H7 (cell line): ENCODE results near the gene FOXRED1. TPM values are rescaled to one million over a fixed set of nuclear protein-coding genes. Genes with fewer than 3 reads are reported as not detected.
A peak's percentile ranks its signal among the peaks of the same experiment; 100 is the strongest.
"Not testable (repeated sequence)": the region's sequence is repeated elsewhere in the genome, so short reads cannot be mapped to it uniquely, and the experiment has no call there.

ENCODE experiments used
- DNase-seq: peaks from one replicate; pipeline ENCODE4 v3.0.0; 2012
- H3K27me3 ChIP-seq: 2 replicates; pipeline ENCODE4 v1.6.0; 2011; ENCODE audit warnings: mild to moderate bottlenecking, low read length; ENCODE audit not compliant: control insufficient read depth, insufficient read depth
- H3K36me3 ChIP-seq: replicated peaks from 2 replicates; pipeline ENCODE4 v1.5.1; 2011; ENCODE audit warnings: low read length; ENCODE audit not compliant: control insufficient read depth, insufficient read depth
- H3K4me3 ChIP-seq: 2 replicates; pipeline ENCODE4 v1.5.1; 2011; ENCODE audit warnings: low read depth, mild to moderate bottlenecking, control low read depth, low read length, moderate library complexity; ENCODE audit not compliant: insufficient read depth
- total RNA-seq: library from RNA; depleted of rRNA; stranded (reverse); fragments of >200 nt; shearing (Covaris generic); gene quantifications from 2 replicates; pipeline ENCODE4 v1.2.3, GENCODE V29; 2014

FOXRED1 gene
- total RNA-seq, 1 experiment from 2014 or later = 68.7 TPM

DNA sequence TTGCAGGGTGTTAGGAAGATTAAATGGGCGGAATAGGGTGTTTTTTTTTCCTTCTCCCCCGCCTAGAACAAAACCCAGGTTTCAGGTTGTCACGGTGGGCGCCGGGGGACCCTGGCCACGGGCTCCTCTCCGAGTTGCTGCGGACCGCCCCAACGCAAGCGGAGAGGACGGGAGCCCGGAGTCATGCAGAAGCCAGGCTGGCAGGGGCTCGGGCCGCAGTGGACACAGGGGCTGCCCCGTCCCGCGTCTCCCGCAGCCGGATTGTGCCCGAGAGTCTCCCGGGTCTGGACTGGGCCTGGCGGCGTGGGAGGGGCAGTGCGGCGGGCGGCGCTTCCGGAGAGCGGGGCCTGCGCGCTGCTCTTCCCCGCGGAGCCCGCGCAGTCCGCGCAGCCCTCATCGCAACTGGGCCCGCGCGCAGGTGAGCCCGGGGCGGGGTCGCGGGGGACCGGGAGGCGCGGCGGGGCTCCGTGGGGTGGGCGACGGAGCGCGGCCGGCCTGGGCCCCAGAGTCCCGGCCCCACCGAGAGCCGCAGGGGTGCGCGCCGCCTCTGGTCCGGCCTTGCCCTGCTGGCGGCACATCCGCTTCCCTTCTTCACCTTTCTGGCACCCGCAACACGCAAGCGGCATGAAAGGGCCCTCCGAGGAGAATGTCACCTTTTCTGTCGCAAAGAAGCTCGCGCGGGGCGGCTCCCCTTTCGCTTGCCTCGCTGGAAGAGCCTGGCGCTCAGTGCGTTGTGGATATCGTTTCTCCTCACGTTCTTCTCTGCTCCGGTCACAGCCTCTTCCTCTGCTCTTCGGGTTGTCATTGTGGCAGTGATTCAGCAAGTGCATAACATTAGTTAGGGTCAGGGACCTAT lies 14.0 kb downstream of the FOXRED1 start, which contains the start of gene TIRAP:
TSS of gene TIRAP (plus strand) at position 358 of the 856 bp plus-strand sequence. CDS start 7,802 bp downstream, outside the sequence.
- peak; percentile 85 for DNase-seq
- peak within 1 kb of the TSS; percentile 72 for H3K4me3 ChIP-seq

DNA sequence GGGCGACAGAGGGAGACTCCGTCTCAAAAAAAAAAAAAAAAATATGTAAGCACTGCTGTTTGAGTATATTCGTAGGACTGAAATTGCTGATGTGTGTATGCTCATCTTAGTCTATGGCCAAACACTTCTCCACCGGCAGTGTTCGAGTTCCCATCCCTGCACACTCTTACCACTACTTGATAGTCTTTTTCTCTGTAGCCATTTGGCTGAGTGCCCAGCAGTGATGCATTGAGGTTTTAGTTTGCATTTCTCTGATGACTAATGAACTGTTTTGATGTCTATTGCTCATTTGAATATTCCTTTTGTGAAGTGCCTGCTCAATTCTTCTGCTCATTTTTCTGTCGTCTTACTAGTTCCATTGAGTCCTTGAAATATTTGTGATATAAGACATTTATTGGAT lies 15.9 kb downstream of the FOXRED1 start:
- H3K4me3 ChIP-seq = no peak overlapping the region
- DNase-seq = no peak
- no peaks in the 10 kb centered on the region for H3K36me3 ChIP-seq
- peaks cover 9% of the 10 kb centered on the region for H3K27me3 ChIP-seq

More for the DNA sequence above, 14.0 kb downstream of the FOXRED1 start, which contains the start of gene TIRAP:
- H3K36me3 ChIP-seq = no peaks in the 10 kb centered on the region
- H3K27me3 ChIP-seq = peaks cover 9% of the 10 kb centered on the region

GRCh38 chr11:126288237-126288636 lies 19.3 kb downstream of the FOXRED1 start:
- Histone ChIP-seq H3K4me3 (no peak overlapping the region), H3K27me3 (peaks cover 2% of the 10 kb centered on the region; the same call in 1 of the 2 replicates), H3K36me3 (peaks cover 1% of the 10 kb centered on the region; the same call in 1 of the 2 replicates)
- no peak for DNase-seq

- no peaks in the 10 kb centered on the region for H3K27me3 ChIP-seq
- no peak overlapping the region for H3K4me3 ChIP-seq
- DNase-seq = no peak
These were observed 21.9 kb downstream of the FOXRED1 start for GRCh38 chr11:126290887-126291286.

GRCh38 chr11:126293726-126294125 lies 24.8 kb downstream of the FOXRED1 start:
- peaks cover 6% of the 10 kb centered on the region for H3K36me3 ChIP-seq
- DNase-seq = no peak

More at GRCh38 chr11:126290887-126291286, 21.9 kb downstream of the FOXRED1 start:
- H3K36me3 ChIP-seq = peaks cover 6% of the 10 kb centered on the region

DNA sequence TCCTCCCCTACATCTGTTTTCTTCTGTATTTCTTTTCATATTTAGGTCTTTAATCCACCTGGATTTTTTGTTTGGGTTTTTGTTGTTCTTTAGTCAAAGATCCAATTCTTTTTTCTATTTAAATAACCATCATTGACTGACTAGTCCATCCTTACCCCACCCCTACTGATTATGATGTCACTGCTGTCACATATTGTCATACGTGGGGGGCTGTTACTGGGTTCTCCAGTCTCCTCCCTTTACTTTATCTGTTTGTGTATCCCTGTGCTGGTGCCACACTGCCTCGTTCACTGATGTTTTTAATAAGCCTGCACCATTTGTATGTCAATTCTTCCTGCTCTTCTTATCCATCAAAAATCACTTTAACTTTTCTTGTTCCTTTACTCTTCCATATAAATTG lies 28.1 kb downstream of the FOXRED1 start:
- Histone ChIP-seq H3K4me3 (no peak overlapping the region), H3K27me3 (no peaks in the 10 kb centered on the region), H3K36me3 (peaks cover 6% of the 10 kb centered on the region)
- no peak for DNase-seq

More at GRCh38 chr11:126293726-126294125, 24.8 kb downstream of the FOXRED1 start:
- Histone ChIP-seq H3K27me3 (no peaks in the 10 kb centered on the region), H3K4me3 (no peak overlapping the region)

DNA sequence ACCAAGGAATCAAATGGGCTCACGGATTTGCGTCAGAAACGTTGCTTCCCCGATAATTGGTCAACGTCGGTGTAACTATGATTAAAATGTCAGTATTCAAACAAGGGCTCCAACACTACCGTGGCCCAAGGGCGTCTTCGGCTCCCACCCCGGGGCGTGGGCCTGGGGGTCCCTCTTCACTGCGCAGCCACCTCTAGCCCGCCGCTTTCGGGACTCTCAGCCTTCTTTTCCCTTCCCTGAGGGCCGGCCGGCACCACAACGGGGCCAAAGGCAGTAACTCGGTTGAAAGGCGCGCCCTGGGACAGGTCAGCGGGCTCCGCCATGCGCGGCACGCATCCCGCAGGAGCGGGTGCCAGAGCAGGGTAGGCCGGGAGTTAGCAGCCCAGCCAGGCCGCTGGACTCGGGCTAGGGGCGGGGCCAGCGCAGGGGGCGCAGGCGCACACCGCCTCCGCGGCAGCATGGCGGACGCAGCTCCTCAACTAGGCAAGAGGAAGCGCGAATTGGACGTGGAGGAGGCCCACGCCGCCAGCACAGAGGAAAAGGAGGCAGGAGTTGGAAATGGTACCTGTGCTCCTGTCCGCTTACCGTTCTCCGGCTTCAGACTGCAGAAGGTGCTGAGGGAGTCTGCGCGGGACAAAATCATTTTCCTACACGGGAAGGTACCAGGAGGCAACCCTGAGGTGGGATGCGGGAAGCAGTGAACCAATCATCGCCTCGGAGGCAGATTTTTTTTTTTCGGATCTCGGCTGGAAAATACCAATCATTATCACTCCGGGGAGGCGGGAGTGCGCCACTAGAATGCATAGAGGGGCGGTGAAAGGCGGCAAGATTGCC lies 34.9 kb downstream of the FOXRED1 start, which contains the start of gene DCPS:
TSS of gene DCPS (plus strand) at position 438 of the 834 bp plus-strand sequence. CDS start at position 459, 21 bp downstream.
- no peaks in the 10 kb centered on the region for H3K27me3 ChIP-seq
- no peaks in the 10 kb centered on the region; the same call in 1 of the 2 replicates for H3K36me3 ChIP-seq
- H3K4me3 ChIP-seq = peak within 1 kb of the TSS; percentile 65
- DNase-seq = peak; percentile 99

GRCh38 chr11:126304457-126305075 lies 35.6 kb downstream of the FOXRED1 start:
- no peaks in the 10 kb centered on the region for H3K27me3 ChIP-seq
- peak overlapping the region; percentile 65 for H3K4me3 ChIP-seq
- no peaks in the 10 kb centered on the region; the same call in 1 of the 2 replicates for H3K36me3 ChIP-seq
- no peak for DNase-seq

GRCh38 chr11:126305699-126306098 lies 36.7 kb downstream of the FOXRED1 start:
- no peaks in the 10 kb centered on the region; the same call in 1 of the 2 replicates for H3K36me3 ChIP-seq
- H3K4me3 ChIP-seq = no peak overlapping the region
- no peaks in the 10 kb centered on the region for H3K27me3 ChIP-seq
- no peak for DNase-seq

DNA sequence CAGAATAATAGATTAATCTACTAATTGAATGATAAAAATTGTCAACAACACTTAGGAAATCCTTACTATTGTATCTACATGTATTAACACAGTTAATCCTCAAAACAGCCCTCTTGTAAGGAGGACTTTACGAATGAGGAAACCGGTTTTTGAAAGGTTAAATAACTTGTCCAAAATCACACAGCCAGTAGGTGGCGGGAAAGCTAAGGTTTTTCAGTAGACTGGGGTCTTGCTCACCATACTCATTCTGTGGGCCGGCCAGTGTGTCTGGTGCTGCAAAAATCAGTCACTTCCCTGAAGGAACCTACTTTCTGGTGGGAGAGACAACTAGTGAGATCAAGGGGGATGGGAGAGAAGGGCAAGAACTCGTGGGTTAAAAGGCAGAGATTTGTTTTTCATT lies 38.8 kb downstream of the FOXRED1 start:
- Histone ChIP-seq H3K27me3 (no peaks in the 10 kb centered on the region), H3K36me3 (no peaks in the 10 kb centered on the region; the same call in 1 of the 2 replicates), H3K4me3 (no peak overlapping the region)
- peak; percentile 55 for DNase-seq

DNA sequence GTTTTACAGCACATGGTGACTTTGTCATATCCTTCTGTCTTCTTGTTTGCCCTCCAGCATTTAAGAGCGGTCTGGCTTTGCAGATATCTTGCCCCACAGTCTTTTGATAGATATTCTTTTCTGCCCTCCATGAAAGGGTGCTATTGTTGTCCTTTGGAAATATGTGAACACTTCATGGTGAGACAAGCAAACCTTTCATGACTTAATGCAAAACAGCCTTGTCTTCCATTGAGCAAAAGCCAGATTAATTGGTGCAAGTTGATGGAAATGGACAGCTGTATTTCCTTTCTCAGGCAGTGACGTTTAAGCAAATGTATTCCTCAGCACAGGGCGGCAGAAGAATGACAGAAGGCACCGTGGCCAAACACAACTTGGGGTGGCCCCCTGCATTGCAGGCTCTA lies 39.3 kb downstream of the FOXRED1 start:
- DNase-seq = no peak
- H3K4me3 ChIP-seq = no peak overlapping the region

GRCh38 chr11:126308771-126309170 lies 39.8 kb downstream of the FOXRED1 start:
- not testable (repeated sequence) for H3K4me3 ChIP-seq, H3K36me3 ChIP-seq, H3K27me3 ChIP-seq, DNase-seq

More for the DNA sequence above, 39.3 kb downstream of the FOXRED1 start:
- Histone ChIP-seq H3K36me3 (no peaks in the 10 kb centered on the region; the same call in 1 of the 2 replicates), H3K27me3 (no peaks in the 10 kb centered on the region)

DNA sequence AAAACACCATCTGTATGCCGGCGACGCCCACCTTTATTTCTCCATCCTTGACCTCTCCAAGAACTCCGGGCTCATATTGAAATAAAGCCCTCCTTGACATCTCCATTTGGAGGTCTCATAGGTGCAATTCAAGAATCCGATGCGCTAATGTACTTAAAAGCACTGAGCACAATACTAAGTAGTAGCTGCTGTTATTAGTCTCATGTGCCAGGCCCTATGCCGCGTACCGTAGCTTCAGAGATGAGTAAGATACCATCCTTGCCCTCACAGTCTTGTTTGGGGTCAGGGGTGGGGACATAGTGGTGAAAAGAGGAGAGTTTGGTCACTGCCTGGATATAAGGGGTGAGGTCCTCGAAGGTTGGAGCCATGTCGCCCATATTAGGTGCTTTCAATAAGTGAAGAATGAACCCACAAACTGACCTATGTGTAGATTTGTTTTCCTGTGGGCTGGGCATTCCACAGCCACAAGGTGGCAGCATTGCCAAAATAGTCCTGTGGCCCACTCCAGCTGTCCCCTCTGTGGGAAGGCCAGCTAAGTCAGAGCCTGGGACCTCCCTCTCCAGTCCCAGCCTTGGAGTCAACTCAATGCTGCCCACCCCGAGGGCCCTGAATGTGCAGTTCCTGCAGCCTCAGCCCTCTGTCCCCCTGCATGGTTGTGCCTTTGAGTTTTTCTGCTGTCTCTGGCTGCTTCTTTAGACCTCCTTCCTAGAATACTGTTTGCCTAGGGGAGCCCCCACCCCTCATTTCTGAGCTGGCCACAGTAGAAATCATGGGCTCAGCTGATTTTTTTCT lies 41.4 kb downstream of the FOXRED1 start:
- no peak overlapping the region for H3K4me3 ChIP-seq
- peak; percentile 82 for DNase-seq
- no peaks in the 10 kb centered on the region for H3K27me3 ChIP-seq
- H3K36me3 ChIP-seq = no peaks in the 10 kb centered on the region; the same call in 1 of the 2 replicates
